ENCODE measurements around the gene CT45A1.
A peak's percentile ranks its signal among the peaks of the same experiment; 100 is the strongest.
"Not testable (repeated sequence)": the region's sequence is repeated elsewhere in the genome, so short reads cannot be mapped to it uniquely, and the experiment has no call there.

Gene CT45A1

GRCh38 chrX:135713183-135713689 is at the start of gene CT45A1:
Gene CT45A1 (plus strand): TSS chrX:135713639. CDS start chrX:135718941, 5,302 bp downstream.
- DNase-seq (ENCODE audit: low read depth); H3K4me3 ChIP-seq (ENCODE audit: control insufficient read depth, low read depth, low read length): not testable (repeated sequence)
- TF ChIP-seq CTCF (IDR thresholded peaks at IDR 0.05; ENCODE audit: control insufficient read depth, insufficient read depth, low read depth, low read length, missing control alignments) = peak; percentile 13

- H3K4me3 ChIP-seq (ENCODE audit: control insufficient read depth, low read depth, low read length); DNase-seq (ENCODE audit: low read depth): not testable (repeated sequence)
These were observed 40.5 kb upstream of the CT45A1 start for GRCh38 chrX:135672979-135673378.

- peak; percentile 46 for TF ChIP-seq CTCF (IDR thresholded peaks at IDR 0.05; ENCODE audit: control insufficient read depth, insufficient read depth, low read depth, low read length, missing control alignments)
These were observed 25.3 kb upstream of the CT45A1 start for GRCh38 chrX:135688137-135688536.

GRCh38 chrX:135695471-135695870 is 18.0 kb upstream of the CT45A1 start:
- no peak for TF ChIP-seq CTCF (IDR thresholded peaks at IDR 0.05; ENCODE audit: control insufficient read depth, insufficient read depth, low read depth, low read length, missing control alignments)
- H3K4me3 ChIP-seq (ENCODE audit: control insufficient read depth, low read depth, low read length) = no peak overlapping the region
- DNase-seq (ENCODE audit: low read depth) = no peak

More at GRCh38 chrX:135688137-135688536, 25.3 kb upstream of the CT45A1 start:
- H3K4me3 ChIP-seq (ENCODE audit: control insufficient read depth, low read depth, low read length) = no peak overlapping the region
- no peak for DNase-seq (ENCODE audit: low read depth)

- TF ChIP-seq CTCF (IDR thresholded peaks at IDR 0.05; ENCODE audit: control insufficient read depth, insufficient read depth, low read depth, low read length, missing control alignments) = no peak
These were observed 15.8 kb upstream of the CT45A1 start for GRCh38 chrX:135697601-135698000.

GRCh38 chrX:135698924-135699323 is 14.5 kb upstream of the CT45A1 start:
- no peak for DNase-seq (ENCODE audit: low read depth)
- H3K4me3 ChIP-seq (ENCODE audit: control insufficient read depth, low read depth, low read length) = no peak overlapping the region
- no peak for TF ChIP-seq CTCF (IDR thresholded peaks at IDR 0.05; ENCODE audit: control insufficient read depth, insufficient read depth, low read depth, low read length, missing control alignments)

More at GRCh38 chrX:135697601-135698000, 15.8 kb upstream of the CT45A1 start:
- no peak overlapping the region for H3K4me3 ChIP-seq (ENCODE audit: control insufficient read depth, low read depth, low read length)
- no peak for DNase-seq (ENCODE audit: low read depth)

- TF ChIP-seq CTCF (IDR thresholded peaks at IDR 0.05; ENCODE audit: control insufficient read depth, insufficient read depth, low read depth, low read length, missing control alignments) = peak; percentile 38
- H3K4me3 ChIP-seq (ENCODE audit: control insufficient read depth, low read depth, low read length) = no peak overlapping the region
- DNase-seq (ENCODE audit: low read depth) = no peak
These were observed 5.6 kb upstream of the CT45A1 start for GRCh38 chrX:135707880-135708279.
